Upper lobe of right lung (tissue), 1 donor: Measurements from ENCODE around the gene ADGRV1. TPM values are rescaled to one million over a fixed set of nuclear protein-coding genes. Genes with fewer than 3 reads are reported as not detected.
"Not testable (repeated sequence)": the region's sequence is repeated elsewhere in the genome, so short reads cannot be mapped to it uniquely, and the experiment has no call there.

Experiments
- ATAC-seq: fragments of 200-7000 bp; cut with Tn5 transposase; one replicate; pipeline ENCODE4 v1.9.1; 2020; ENCODE audit warnings: mild to moderate bottlenecking, moderate library complexity
- DNase-seq: peaks from one replicate; pipeline ENCODE4 v3.0.0-alpha.2; 2020
- H3K27ac ChIP-seq: fragments of 200-600 bp; one replicate; pipeline ENCODE4 v1.8.0; 2022
- H3K27me3 ChIP-seq: fragments of 200-600 bp; one replicate; pipeline ENCODE4 v1.8.0; 2022; ENCODE audit warnings: mild to moderate bottlenecking
- H3K36me3 ChIP-seq: fragments of 200-600 bp; one replicate; pipeline ENCODE4 v1.8.0; 2022
- H3K4me1 ChIP-seq: fragments of 200-600 bp; one replicate; pipeline ENCODE4 v1.8.0; 2022
- H3K4me3 ChIP-seq: fragments of 200-600 bp; one replicate; pipeline ENCODE4 v1.8.0; 2022; ENCODE audit warnings: mild to moderate bottlenecking
- H3K9me3 ChIP-seq: fragments of 200-600 bp; one replicate; pipeline ENCODE4 v1.8.0; 2022
- intact Hi-C: fragments of 100-400 bp; cut with DNase I; formaldehyde crosslinking; loops from one replicate; pipeline ENCODE4 v1.11.0; 2022
- total RNA-seq: library from RNA; stranded (reverse); fragmentation: NEBNext Ultra II Directional; extraction: Animal tissue kit (Norgen Biotek cat#: 25700); gene quantifications from one replicate; pipeline ENCODE4 v1.2.1, GENCODE V29; 2021
- TF ChIP-seq, protein P1 (sequence below): fragments of 200-600 bp; IDR thresholded peaks from one replicate; pipeline ENCODE4 v1.8.0; 2022; ENCODE audit warnings: antibody characterized with exemption
- donor health status: DM: no; HTN: yes; CAD: no; lungs with severe emphysema.

Gene ADGRV1
- total RNA-seq, 1 donor from 2014 or later: 47.1 TPM

DNA sequence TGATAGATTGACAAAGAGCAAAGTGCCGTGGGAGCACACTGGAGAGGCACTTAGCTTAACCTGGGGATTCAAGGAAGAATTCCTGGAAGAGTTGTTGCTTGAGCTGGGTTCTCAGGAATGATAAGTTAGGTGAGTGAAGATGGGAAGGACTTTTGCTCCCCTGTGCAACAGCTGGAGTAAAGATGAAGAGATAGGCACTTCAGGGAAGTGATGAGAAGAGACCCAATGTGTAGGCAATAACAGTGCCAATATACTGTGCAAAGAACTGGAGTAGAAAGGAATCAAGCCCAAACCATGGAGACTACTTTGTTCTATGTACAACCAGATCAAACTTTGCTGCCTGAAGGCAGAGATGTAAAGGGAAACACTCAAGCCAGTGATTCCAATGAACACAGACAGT, 92.2 kb downstream of the ADGRV1 start:
- H3K4me3 ChIP-seq: no peak overlapping the region
- TF ChIP-seq, protein P1, sequence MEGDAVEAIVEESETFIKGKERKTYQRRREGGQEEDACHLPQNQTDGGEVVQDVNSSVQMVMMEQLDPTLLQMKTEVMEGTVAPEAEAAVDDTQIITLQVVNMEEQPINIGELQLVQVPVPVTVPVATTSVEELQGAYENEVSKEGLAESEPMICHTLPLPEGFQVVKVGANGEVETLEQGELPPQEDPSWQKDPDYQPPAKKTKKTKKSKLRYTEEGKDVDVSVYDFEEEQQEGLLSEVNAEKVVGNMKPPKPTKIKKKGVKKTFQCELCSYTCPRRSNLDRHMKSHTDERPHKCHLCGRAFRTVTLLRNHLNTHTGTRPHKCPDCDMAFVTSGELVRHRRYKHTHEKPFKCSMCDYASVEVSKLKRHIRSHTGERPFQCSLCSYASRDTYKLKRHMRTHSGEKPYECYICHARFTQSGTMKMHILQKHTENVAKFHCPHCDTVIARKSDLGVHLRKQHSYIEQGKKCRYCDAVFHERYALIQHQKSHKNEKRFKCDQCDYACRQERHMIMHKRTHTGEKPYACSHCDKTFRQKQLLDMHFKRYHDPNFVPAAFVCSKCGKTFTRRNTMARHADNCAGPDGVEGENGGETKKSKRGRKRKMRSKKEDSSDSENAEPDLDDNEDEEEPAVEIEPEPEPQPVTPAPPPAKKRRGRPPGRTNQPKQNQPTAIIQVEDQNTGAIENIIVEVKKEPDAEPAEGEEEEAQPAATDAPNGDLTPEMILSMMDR: no peak
- ATAC-seq (no peak), DNase-seq (no peak)
- H3K27me3 ChIP-seq: no peaks in the 10 kb centered on the region
- no peaks in the 10 kb centered on the region for H3K36me3 ChIP-seq
- H3K4me1 ChIP-seq: no peaks in the 10 kb centered on the region
- intact Hi-C loops: no loop called here
- no peaks in the 10 kb centered on the region for H3K9me3 ChIP-seq
- H3K27ac ChIP-seq: no peak overlapping the region

DNA sequence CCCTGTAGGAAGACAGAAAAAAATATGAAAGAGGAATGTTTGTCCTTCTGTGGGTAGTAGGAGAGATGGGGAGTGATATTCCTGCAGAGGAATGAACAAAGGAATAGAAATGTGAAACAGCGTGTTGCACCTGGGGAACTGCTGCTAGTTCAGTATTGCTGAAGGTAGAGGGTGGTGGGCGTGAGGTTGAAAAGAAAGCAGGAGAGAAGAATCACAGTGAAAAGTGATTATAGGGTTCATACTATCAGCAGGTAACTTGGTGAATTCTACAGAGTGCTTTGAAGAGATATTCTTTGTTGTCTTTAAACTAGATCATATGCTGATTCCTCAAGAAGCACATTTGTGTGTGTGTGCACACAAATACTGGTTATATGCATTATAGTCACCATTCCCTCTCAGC, 95.6 kb downstream of the ADGRV1 start:
- DNase-seq (no peak), ATAC-seq (no peak)
- intact Hi-C loops: no loop called here
- Histone ChIP-seq H3K36me3 (no peaks in the 10 kb centered on the region), H3K27me3 (no peaks in the 10 kb centered on the region), H3K9me3 (no peaks in the 10 kb centered on the region), H3K4me1 (no peaks in the 10 kb centered on the region), H3K4me3 (no peak overlapping the region), H3K27ac (no peak overlapping the region)
- TF ChIP-seq, protein P1: no peak

DNA sequence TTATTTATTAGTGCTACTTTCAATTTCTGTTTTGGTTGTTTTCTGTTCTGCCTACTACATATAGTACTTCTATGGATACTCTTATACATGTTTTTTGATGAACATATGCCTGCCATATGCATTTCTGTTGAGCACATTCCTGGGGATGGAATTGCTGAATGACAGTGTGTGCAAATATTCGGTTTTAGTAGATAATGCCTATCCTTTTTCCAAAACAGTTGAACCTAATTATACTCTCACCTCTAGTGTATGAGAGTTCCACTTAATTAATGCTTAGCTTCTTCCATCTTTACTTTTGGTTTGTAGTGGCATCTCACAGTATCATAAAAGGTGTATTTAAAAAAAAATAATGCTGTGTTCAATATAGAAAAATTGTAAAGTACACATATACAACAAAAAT, 96.8 kb downstream of the ADGRV1 start:
- ATAC-seq (no peak), DNase-seq (no peak)
- no peak overlapping the region for H3K27ac ChIP-seq
- no peaks in the 10 kb centered on the region for H3K27me3 ChIP-seq
- TF ChIP-seq, protein P1: no peak
- no peaks in the 10 kb centered on the region for H3K4me1 ChIP-seq
- intact Hi-C loops: no loop called here
- H3K36me3 ChIP-seq: no peaks in the 10 kb centered on the region
- no peak overlapping the region for H3K4me3 ChIP-seq
- H3K9me3 ChIP-seq: no peaks in the 10 kb centered on the region

DNA sequence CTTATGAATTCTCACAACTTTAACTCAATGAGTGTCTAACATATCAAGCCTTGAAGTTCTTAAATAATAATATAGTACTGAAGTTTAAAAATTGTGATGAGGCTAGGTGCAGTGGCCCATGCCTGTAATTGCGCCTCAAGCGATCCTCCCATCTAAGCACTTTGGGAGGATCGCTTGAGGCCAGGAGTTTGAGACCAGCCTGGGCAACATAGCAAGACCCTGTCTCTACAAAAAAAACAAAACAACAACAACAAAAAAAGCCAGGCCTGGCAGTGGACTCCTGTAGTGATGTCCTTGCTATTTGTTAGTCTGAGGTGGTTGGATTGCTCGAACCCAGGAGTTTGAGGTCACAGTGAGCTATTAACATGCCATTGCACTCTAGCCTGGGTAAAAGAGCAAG, 98.4 kb downstream of the ADGRV1 start:
- H3K27me3 ChIP-seq: no peaks in the 10 kb centered on the region
- TF ChIP-seq, protein P1: no peak
- no peaks in the 10 kb centered on the region for H3K9me3 ChIP-seq
- intact Hi-C loops: no loop called here
- H3K36me3 ChIP-seq: no peaks in the 10 kb centered on the region
- H3K4me3 ChIP-seq: no peak overlapping the region
- ATAC-seq (no peak), DNase-seq (no peak)
- H3K27ac ChIP-seq: no peak overlapping the region
- H3K4me1 ChIP-seq: no peaks in the 10 kb centered on the region

DNA sequence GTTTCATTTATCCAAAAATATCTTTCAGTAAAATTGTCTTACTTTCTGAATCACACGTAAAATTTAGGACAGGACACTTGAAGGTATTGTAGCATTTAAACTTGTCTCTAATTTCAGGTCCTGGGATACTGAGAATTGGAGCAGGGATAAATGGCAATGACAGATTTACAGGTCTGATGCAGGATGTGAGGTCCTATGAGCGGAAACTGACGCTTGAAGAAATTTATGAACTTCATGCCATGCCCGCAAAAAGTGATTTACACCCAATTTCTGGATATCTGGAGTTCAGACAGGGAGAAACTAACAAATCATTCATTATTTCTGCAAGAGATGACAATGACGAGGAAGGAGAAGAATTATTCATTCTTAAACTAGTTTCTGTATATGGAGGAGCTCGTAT, 99.2 kb downstream of the ADGRV1 start:
- no peaks in the 10 kb centered on the region for H3K4me1 ChIP-seq
- DNase-seq (no peak), ATAC-seq (no peak)
- H3K27ac ChIP-seq: no peak overlapping the region
- TF ChIP-seq, protein P1: no peak
- H3K9me3 ChIP-seq: no peaks in the 10 kb centered on the region
- no peaks in the 10 kb centered on the region for H3K27me3 ChIP-seq
- H3K4me3 ChIP-seq: no peak overlapping the region
- intact Hi-C loops: no loop called here
- H3K36me3 ChIP-seq: no peaks in the 10 kb centered on the region

DNA sequence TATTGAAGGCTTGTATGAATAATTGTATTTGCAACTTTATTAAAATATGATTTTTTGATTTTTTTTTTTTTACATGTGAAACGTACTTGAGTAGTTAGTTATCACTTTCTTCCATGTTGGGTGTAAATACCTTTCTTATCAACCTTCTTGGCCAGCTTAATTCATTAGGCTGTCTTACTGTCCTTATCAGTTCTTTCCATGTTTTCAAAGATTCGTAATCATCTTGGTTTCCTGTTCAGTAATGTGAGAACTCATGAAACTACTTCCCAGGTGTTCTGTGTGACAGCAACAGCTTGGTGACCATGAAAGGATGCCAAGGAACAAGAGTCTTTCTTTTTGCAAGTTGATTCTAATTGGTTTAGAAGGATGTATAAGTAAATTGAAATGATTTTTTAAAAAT, 100.0 kb downstream of the ADGRV1 start:
- H3K4me3 ChIP-seq: no peak overlapping the region
- intact Hi-C loops: no loop called here
- no peaks in the 10 kb centered on the region for H3K27me3 ChIP-seq
- no peaks in the 10 kb centered on the region for H3K4me1 ChIP-seq
- ATAC-seq (no peak), DNase-seq (no peak)
- TF ChIP-seq, protein P1: no peak
- no peaks in the 10 kb centered on the region for H3K9me3 ChIP-seq
- no peaks in the 10 kb centered on the region for H3K36me3 ChIP-seq
- no peak overlapping the region for H3K27ac ChIP-seq

DNA sequence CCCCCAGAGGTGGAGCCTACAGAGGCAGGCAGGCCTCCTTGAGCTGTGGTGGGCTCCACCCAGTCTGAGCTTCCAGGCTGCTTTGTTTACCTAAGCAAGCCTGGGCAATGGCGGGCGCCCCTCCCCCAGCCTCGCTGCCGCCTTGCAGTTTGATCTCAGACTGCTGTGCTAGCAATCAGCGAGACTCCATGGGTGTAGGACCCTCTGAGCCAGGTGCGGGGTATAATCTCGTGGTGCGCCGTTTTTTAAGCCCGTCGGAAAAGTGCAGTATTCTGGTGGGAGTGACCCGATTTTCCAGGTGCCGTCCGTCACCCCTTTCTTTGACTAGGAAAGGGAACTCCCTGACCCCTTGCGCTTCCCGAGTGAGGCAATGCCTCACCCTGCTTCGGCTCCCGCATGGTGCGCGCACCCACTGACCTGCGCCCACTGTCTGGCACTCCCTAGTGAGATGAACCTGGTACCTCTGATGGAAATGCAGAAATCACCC, 109.5 kb downstream of the ADGRV1 start:
- intact Hi-C loops, H3K27me3 ChIP-seq, H3K4me1 ChIP-seq, H3K4me3 ChIP-seq, H3K36me3 ChIP-seq, ATAC-seq, H3K9me3 ChIP-seq, H3K27ac ChIP-seq, DNase-seq: not testable (repeated sequence)
